Omental fat pad (tissue), 4 donors: ENCODE measurements around the gene DDX41. TPM values are rescaled to one million over a fixed set of nuclear protein-coding genes. Genes with fewer than 3 reads are reported as not detected.
"Not testable (repeated sequence)": the region's sequence is repeated elsewhere in the genome, so short reads cannot be mapped to it uniquely, and the experiment has no call there.

Experiments
- ATAC-seq: fragments of 150-250 bp; one replicate; pipeline ENCODE4 v1.9.1; 2016; ENCODE audit warnings: mild to moderate bottlenecking, moderate library complexity; ENCODE audit not compliant: low FRiP score
- DNase-seq: peaks from one replicate; pipeline ENCODE4 v3.0.0-alpha.2; 2019; ENCODE audit warnings: low spot score
- CTCF ChIP-seq, 3 donors: fragments of 450-650 bp; IDR thresholded peaks; one replicate each; pipeline ENCODE4 v1.5.1; 2016 to 2017; ENCODE audit warnings: antibody characterized with exemption in 3 of 3, mild to moderate bottlenecking in 3 of 3, moderate library complexity in 2 of 3
- total RNA-seq, 4 donors: library from RNA; depleted of rRNA; stranded (reverse); fragments of >200 nt; gene quantifications; one replicate each; pipeline ENCODE4 v1.1.0, GENCODE V29; 2016

The DDX41 gene
- 10 to 100 TPM; 66.2 to 93.7 (median 73.6) TPM for total RNA-seq

- DNase-seq (peak; percentile 87), ATAC-seq (peak; percentile 90)
- no peak for TF ChIP-seq CTCF (IDR thresholded peaks at IDR 0.05)
These were observed at the start of gene DDX41 for GRCh38 chr5:177516601-177517568. DDX41 (minus strand) TSS chr5:177516961; CDS start chr5:177516945, 16 bp downstream.

GRCh38 chr5:177565046-177565445 is 48.3 kb upstream of the DDX41 start:
- DNase-seq (no peak), ATAC-seq (no peak)
- TF ChIP-seq CTCF (IDR thresholded peaks at IDR 0.05): no peak

GRCh38 chr5:177559446-177559941 is 42.7 kb upstream of the DDX41 start:
- not testable (repeated sequence) for DNase-seq, ATAC-seq

- no peak for ATAC-seq
- DNase-seq: no peak
- no peak for TF ChIP-seq CTCF (IDR thresholded peaks at IDR 0.05)
These were observed 41.0 kb upstream of the DDX41 start for GRCh38 chr5:177557796-177558195.

GRCh38 chr5:177557041-177557647 is 40.4 kb upstream of the DDX41 start:
- TF ChIP-seq CTCF (IDR thresholded peaks at IDR 0.05): no peak
- ATAC-seq (no peak), DNase-seq (no peak)

- no peak for ATAC-seq
- TF ChIP-seq CTCF (IDR thresholded peaks at IDR 0.05): no peak
These were observed 38.9 kb upstream of the DDX41 start for GRCh38 chr5:177555665-177556064.

GRCh38 chr5:177555228-177555627 is 38.5 kb upstream of the DDX41 start:
- no peak for TF ChIP-seq CTCF (IDR thresholded peaks at IDR 0.05)
- no peak for ATAC-seq

More at GRCh38 chr5:177555665-177556064, 38.9 kb upstream of the DDX41 start:
- no peak for DNase-seq

More at GRCh38 chr5:177555228-177555627, 38.5 kb upstream of the DDX41 start:
- DNase-seq: no peak
